Suprapubic skin (tissue), 3 donors: Measurements from ENCODE around the gene DSTN.

Source experiments
- CTCF ChIP-seq, 2 donors: fragments of 200-600 bp in 1 of 2; fragments of 450-650 bp in 1 of 2; sonication (generic) in 1 of 2; IDR thresholded peaks; one replicate each; pipeline ENCODE4 v1.5.1; 2016 to 2019; ENCODE audit warnings: antibody characterized with exemption in 2 of 2, mild to moderate bottlenecking in 1 of 2, moderate library complexity in 1 of 2
- POLR2A ChIP-seq, 2 donors: fragments of 450-650 bp; IDR thresholded peaks; one replicate each; pipeline ENCODE4 v1.6.1; 2017; ENCODE audit warnings: antibody characterized with exemption in 2 of 2, mild to moderate bottlenecking in 2 of 2, moderate library complexity in 2 of 2

GRCh38 chr20:17637413-17637780, 67.5 kb downstream of the DSTN start:
- TF ChIP-seq CTCF (IDR thresholded peaks at IDR 0.05) (no peak), POLR2A (IDR thresholded peaks at IDR 0.05) (no peak)
